ENCODE data around the gene ATP1B3.

GRCh38 chr3:141878326-141878725, 1.9 kb downstream of the ATP1B3 start:
- TF ChIP-seq, protein P1, sequence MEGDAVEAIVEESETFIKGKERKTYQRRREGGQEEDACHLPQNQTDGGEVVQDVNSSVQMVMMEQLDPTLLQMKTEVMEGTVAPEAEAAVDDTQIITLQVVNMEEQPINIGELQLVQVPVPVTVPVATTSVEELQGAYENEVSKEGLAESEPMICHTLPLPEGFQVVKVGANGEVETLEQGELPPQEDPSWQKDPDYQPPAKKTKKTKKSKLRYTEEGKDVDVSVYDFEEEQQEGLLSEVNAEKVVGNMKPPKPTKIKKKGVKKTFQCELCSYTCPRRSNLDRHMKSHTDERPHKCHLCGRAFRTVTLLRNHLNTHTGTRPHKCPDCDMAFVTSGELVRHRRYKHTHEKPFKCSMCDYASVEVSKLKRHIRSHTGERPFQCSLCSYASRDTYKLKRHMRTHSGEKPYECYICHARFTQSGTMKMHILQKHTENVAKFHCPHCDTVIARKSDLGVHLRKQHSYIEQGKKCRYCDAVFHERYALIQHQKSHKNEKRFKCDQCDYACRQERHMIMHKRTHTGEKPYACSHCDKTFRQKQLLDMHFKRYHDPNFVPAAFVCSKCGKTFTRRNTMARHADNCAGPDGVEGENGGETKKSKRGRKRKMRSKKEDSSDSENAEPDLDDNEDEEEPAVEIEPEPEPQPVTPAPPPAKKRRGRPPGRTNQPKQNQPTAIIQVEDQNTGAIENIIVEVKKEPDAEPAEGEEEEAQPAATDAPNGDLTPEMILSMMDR (IDR thresholded peaks at IDR 0.05; ENCODE audit: insufficient read depth, low read depth, low read length) = no peak
- TF ChIP-seq EZH2 (IDR thresholded peaks at IDR 0.05; ENCODE audit: insufficient read depth, low read length) = no peak
